HepG2 (cell line): ENCODE results near the gene C3orf80. TPM values are rescaled to one million over a fixed set of nuclear protein-coding genes. Genes with fewer than 3 reads are reported as not detected.

Experiments
- ATAC-seq: fragments of 200-7000 bp; cut with Tn5 transposase; 3 replicates; pipeline ENCODE4 v1.9.1; 2020; ENCODE audit warnings: mild to moderate bottlenecking, moderate library complexity
- BruUV-seq: library from RNA; stranded (reverse); fragments of 400-500 nt; replicated peaks from 2 replicates; lab custom pipeline; 2021; lab: Mats Ljungman, UMichigan
- CTCF ChIA-PET: fragments of 300-600 bp; formaldehyde crosslinking; extraction: SDS; loops from one replicate; lab custom pipeline; 2021; ENCODE audit warnings: low total read pairs, inconsistent platforms, low intra/inter-chr PET ratio; lab: Yijun Ruan, JAX
- POLR2A ChIA-PET: fragments of 350-600 bp; sonication (Branson Sonifier 250); formaldehyde crosslinking; loops from one replicate; lab custom pipeline; 2020; ENCODE audit warnings: antibody characterized with exemption, inconsistent platforms; lab: Yijun Ruan, JAX
- DNase-seq: peaks from one replicate; pipeline ENCODE4 v3.0.0-alpha.2; 2015; ENCODE audit warnings: low spot score
- FAIRE-seq: peaks from 3 replicates; lab custom pipeline; 2011; peaks lifted over from hg19 to GRCh38; lab: Jason Lieb, UNC
- H2AFZ ChIP-seq: one replicate; pipeline ENCODE4 v1.6.1; 2011; ENCODE audit warnings: low read length, inconsistent platforms
- H3K27ac ChIP-seq: fragments of 300-600 bp; 3 replicates; pipeline ENCODE4 v1.8.0; 2011; ENCODE audit warnings: mixed run types, mild to moderate bottlenecking, mixed read lengths, low read length, inconsistent platforms; ENCODE audit not compliant: insufficient read depth; ENCODE audit errors: extremely low read length
- H3K27me3 ChIP-seq, 2 experiments: fragments of 200-600 bp in 1 of 2; 2 replicates in 1 of 2; 3 replicates in 1 of 2; pipeline versions ENCODE4 v1.6.0 to v1.8.0; 2011; ENCODE audit warnings: low read length in 2 of 2, mild to moderate bottlenecking in 2 of 2, moderate library complexity in 2 of 2, inconsistent platforms in 1 of 2; ENCODE audit not compliant: insufficient read depth in 2 of 2, control insufficient read depth in 1 of 2
- H3K36me3 ChIP-seq, 2 experiments: fragments of 200-600 bp in 1 of 2; replicated peaks in 1 of 2; 2 replicates in 1 of 2; 3 replicates in 1 of 2; pipeline versions ENCODE4 v1.5.1 to v1.8.0; 2011; ENCODE audit warnings: low read length in 2 of 2, inconsistent platforms in 1 of 2; ENCODE audit not compliant: insufficient read depth in 2 of 2, control insufficient read depth in 1 of 2
- H3K4me1 ChIP-seq: 2 replicates; pipeline ENCODE4 v1.5.1; 2012; ENCODE audit warnings: low read length, inconsistent platforms; ENCODE audit not compliant: insufficient read depth
- H3K4me2 ChIP-seq: 2 replicates; pipeline ENCODE4 v1.6.0; 2011; ENCODE audit warnings: low read depth, low read length, inconsistent platforms
- H3K4me3 ChIP-seq, 3 experiments: fragments of 200-600 bp in 1 of 3; sonication (generic), shearing (Covaris generic) in 1 of 3; replicated peaks in 1 of 3; 2 replicates each; pipeline ENCODE4 v1.5.1; 2011 to 2016; ENCODE audit warnings: low read length in 3 of 3, inconsistent platforms in 2 of 3, low read depth in 2 of 3, mild to moderate bottlenecking in 2 of 3, control low read depth in 1 of 3, mixed read lengths in 1 of 3; ENCODE audit not compliant: insufficient read depth in 1 of 3
- H3K79me2 ChIP-seq: one replicate; pipeline ENCODE4 v1.6.1; 2011; ENCODE audit warnings: low read length, inconsistent platforms; ENCODE audit not compliant: insufficient read depth
- H3K9ac ChIP-seq: 2 replicates; pipeline ENCODE4 v1.6.0; 2011; ENCODE audit warnings: mild to moderate bottlenecking, low read depth, low read length, inconsistent platforms; ENCODE audit not compliant: insufficient read depth
- H3K9me3 ChIP-seq: 2 replicates; pipeline ENCODE4 v1.5.1; 2012; ENCODE audit warnings: mild to moderate bottlenecking, low read length
- H4K20me1 ChIP-seq: 2 replicates; pipeline ENCODE4 v1.6.0; 2011; ENCODE audit warnings: inconsistent platforms, mild to moderate bottlenecking, low read length, moderate library complexity; ENCODE audit not compliant: insufficient read depth
- HHEX ChIP-seq: IDR thresholded peaks from 2 replicates; pipeline ENCODE4 v1.6.1; 2016; ENCODE audit warnings: control low read depth
- HOXA5 ChIP-seq: sonication (generic); formaldehyde crosslinking; IDR thresholded peaks from 2 replicates; pipeline ENCODE4 v1.4.0; 2020; ENCODE audit warnings: missing genetic modification reagents
- IRX3 ChIP-seq: sonication (generic); formaldehyde crosslinking; IDR thresholded peaks from 2 replicates; pipeline ENCODE4 v1.8.1; 2023; ENCODE audit warnings: mild to moderate bottlenecking, low read depth, missing genetic modification reagents, borderline replicate concordance
- MAX ChIP-seq: IDR thresholded peaks from 2 replicates; pipeline ENCODE4 v1.6.1; 2012; ENCODE audit warnings: inconsistent platforms
- MYC ChIP-seq: sonication (generic); formaldehyde crosslinking; IDR thresholded peaks from 2 replicates; pipeline ENCODE4 v1.9.0; 2021; ENCODE audit warnings: missing genetic modification reagents, borderline replicate concordance
- MYNN ChIP-seq: sonication (generic); formaldehyde crosslinking; IDR thresholded peaks from 2 replicates; pipeline ENCODE4 v1.4.0; 2020; ENCODE audit warnings: mild to moderate bottlenecking, low read depth, missing genetic modification reagents
- MZF1 ChIP-seq: sonication (generic); formaldehyde crosslinking; IDR thresholded peaks from 2 replicates; pipeline ENCODE4 v1.8.1; 2023; ENCODE audit warnings: mild to moderate bottlenecking, missing genetic modification reagents, borderline replicate concordance
- POLR2G ChIP-seq: fragments of 200-400 bp; formaldehyde crosslinking; IDR thresholded peaks from 2 replicates; pipeline ENCODE4 v1.6.1; 2018; ENCODE audit warnings: mild to moderate bottlenecking, low read depth, low read length, moderate library complexity
- SIN3B ChIP-seq: fragments of 150-350 bp; IDR thresholded peaks from 2 replicates; pipeline ENCODE4 v1.6.1; 2014; ENCODE audit warnings: low read length
- TBX3 ChIP-seq: fragments of 450-650 bp; IDR thresholded peaks from 2 replicates; pipeline ENCODE4 v1.6.1; 2017; ENCODE audit warnings: antibody characterized with exemption, mild to moderate bottlenecking, inconsistent platforms, borderline replicate concordance
- THAP8 ChIP-seq: sonication (generic); formaldehyde crosslinking; IDR thresholded peaks from 2 replicates; pipeline ENCODE4 v1.5.1; 2020; ENCODE audit warnings: missing genetic modification reagents, mild to moderate bottlenecking, borderline replicate concordance
- ZFP1 ChIP-seq: IDR thresholded peaks from 2 replicates; pipeline ENCODE4 v1.6.1; 2016
- ZIK1 ChIP-seq: sonication (generic); formaldehyde crosslinking; IDR thresholded peaks from 2 replicates; pipeline ENCODE4 v1.5.0; 2020; ENCODE audit warnings: mild to moderate bottlenecking, low read depth, missing genetic modification reagents, borderline replicate concordance
- ZNF292 ChIP-seq: sonication (generic); formaldehyde crosslinking; IDR thresholded peaks from 2 replicates; pipeline ENCODE4 v1.8.1; 2022; ENCODE audit warnings: mild to moderate bottlenecking, low read depth, missing genetic modification reagents, borderline replicate concordance
- ZNF296 ChIP-seq: sonication (generic); formaldehyde crosslinking; conservative IDR thresholded peaks from 2 replicates; pipeline ENCODE4 v1.5.0; 2020; ENCODE audit warnings: mild to moderate bottlenecking, missing genetic modification reagents
- ZNF431 ChIP-seq: sonication (generic); formaldehyde crosslinking; IDR thresholded peaks from 2 replicates; pipeline ENCODE4 v1.9.0; 2022; ENCODE audit warnings: missing genetic modification reagents, low read depth, mild to moderate bottlenecking, borderline replicate concordance
- ZNF672 ChIP-seq: sonication (generic); formaldehyde crosslinking; IDR thresholded peaks from 2 replicates; pipeline ENCODE4 v1.8.1; 2022; ENCODE audit warnings: missing genetic modification reagents
- ZSCAN30 ChIP-seq: sonication (generic); formaldehyde crosslinking; IDR thresholded peaks from 2 replicates; pipeline ENCODE4 v1.5.0; 2020; ENCODE audit warnings: mild to moderate bottlenecking, missing genetic modification reagents
- WGBS: methylation state at CpG from one replicate; pipeline ENCODE4 v1.1.6; 2017; ENCODE audit warnings: low lambda C conversion rate; 5-methylcytosine and 5-hydroxymethylcytosine counted together
- in situ Hi-C: cut with HindIII; loops from 2 replicates; pipeline ENCODE4 v1.10.0; 2017; ENCODE audit warnings: low pct_unique_long_range_greater_than_20kb; ENCODE audit not compliant: extremely low pct_ligation_motif_present
- intact Hi-C: fragments of 100-400 bp; cut with micrococcal nuclease; formaldehyde crosslinking; loops from one replicate; pipeline ENCODE4 v1.10.0; 2022; ENCODE audit not compliant: unreplicated experiment
- polyA plus RNA-seq, 8 experiments: library from polyadenylated mRNA; depleted of rRNA in 3 of 8; stranded (reverse) in 7 of 8; unstranded in 1 of 8; fragments of >200 nt; fragmentation: Illumina TruSeq in 4 of 8; extraction: Trizol in 4 of 8; gene quantifications; 2 replicates each; pipeline versions ENCODE4 v1.2.1 to v1.2.3, GENCODE V29; 2011 to 2016; ENCODE audit warnings: low read depth in 4 of 8, missing spikeins in 1 of 8, mixed read lengths in 1 of 8; ENCODE audit not compliant: insufficient read depth in 1 of 8
- total RNA-seq, 5 experiments: library from RNA; depleted of rRNA; stranded (reverse); fragments of >200 nt; fragmentation: Illumina TruSeq; extraction: Trizol; gene quantifications; 2 replicates each; pipeline ENCODE4 v1.2.3, GENCODE V29; 2016; ENCODE audit warnings: low read depth in 1 of 5

The C3orf80 gene
- total and polyA plus RNA-seq, 2 of the 13 experiments (the other 11 are each of a cell fraction or from before 2014, with no cell fraction given) = 0.03 to 0.04 TPM

GRCh38 chr3:160247766-160248165, 22.5 kb downstream of the C3orf80 start:
- no peaks in the 10 kb centered on the region for H3K36me3 ChIP-seq
- H3K4me1 ChIP-seq = no peaks in the 10 kb centered on the region; the same call in 1 of the 2 replicates
- POLR2A ChIA-PET = no interaction called here
- H3K4me3 ChIP-seq = no peak overlapping the region
- no peak for ATAC-seq
- 4% methylated on average over 1 of the region's 1 CpG for WGBS
- no peak overlapping the region for H3K27ac ChIP-seq
- DNase-seq = no peak
- no peak overlapping the region for H2AFZ ChIP-seq
- H4K20me1 ChIP-seq = no peaks in the 10 kb centered on the region
- TF ChIP-seq HOXA5 (no peak), HHEX (CRISPR knock-in tag) (no peak), SIN3B (no peak), ZNF296 (CRISPR knock-in tag) (no peak), ZIK1 (CRISPR knock-in tag) (no peak), MZF1 (CRISPR knock-in tag) (no peak), ZNF292 (CRISPR knock-in tag) (no peak), MAX (no peak), ZNF672 (CRISPR knock-in tag) (no peak), MYNN (CRISPR knock-in tag) (no peak), POLR2G (no peak), ZFP1 (CRISPR knock-in tag) (no peak), ZNF431 (CRISPR knock-in tag) (no peak), TBX3 (no peak), MYC (no peak), ZSCAN30 (no peak), IRX3 (CRISPR knock-in tag) (no peak), THAP8 (CRISPR knock-in tag) (no peak)
- TF ChIP-seq, all 625 proteins: peak for 0
- Histone ChIP-seq H3K79me2 (no peaks in the 10 kb centered on the region), H3K4me2 (no peak overlapping the region), H3K9me3 (no peaks in the 10 kb centered on the region), H3K27me3 (no peaks in the 10 kb centered on the region), H3K9ac (no peak overlapping the region)
- FAIRE-seq = no peak
- in situ Hi-C loops (no loop called here), intact Hi-C loops (no loop called here)
- CTCF ChIA-PET = no interaction called here
- no TSS peak for BruUV-seq
